ENCODE measurements around the gene ANKRD23.

- TF ChIP-seq CTCF (IDR thresholded peaks at IDR 0.05; ENCODE audit: poor library complexity) (no peak), EZH2 (IDR thresholded peaks at IDR 0.05; ENCODE audit: borderline replicate concordance) (no peak), EZH2phosphoT487 (IDR thresholded peaks at IDR 0.05; ENCODE audit: low read depth, severe bottlenecking, unreplicated experiment) (no peak)
Observed at GRCh38 chr2:96867756-96868554, 24.1 kb upstream of the ANKRD23 start.

Data from hepatocyte (in vitro differentiated cells).